GM18498 (cell line): Measurements from ENCODE around the gene ZNF19.

Experiments used
- ATAC-seq: cut with Tn5 transposase; IDR thresholded peaks from one replicate; pipeline ENCODE4 v1.9.1; 2021; ENCODE audit warnings: mild to moderate bottlenecking, moderate library complexity; ENCODE audit not compliant: unreplicated experiment

ZNF19 gene

GRCh38 chr16:71443714-71444113, 45.4 kb downstream of the ZNF19 start:
- ATAC-seq = no peak

- no peak for ATAC-seq
These were observed 47.1 kb downstream of the ZNF19 start, which contains the start of gene TLE7 for GRCh38 chr16:71442051-71442440. Gene TLE7 (minus strand): TSS chr16:71442054. CDS start chr16:71433324, 8,730 bp downstream.

GRCh38 chr16:71441348-71442050, 47.6 kb downstream of the ZNF19 start:
- no peak for ATAC-seq

GRCh38 chr16:71440669-71441347, 48.3 kb downstream of the ZNF19 start:
- ATAC-seq = no peak

GRCh38 chr16:71439523-71439922, 49.6 kb downstream of the ZNF19 start:
- ATAC-seq = no peak

- ATAC-seq = no peak
These were observed 52.7 kb downstream of the ZNF19 start for GRCh38 chr16:71436473-71436872.

GRCh38 chr16:71432906-71433305, 56.2 kb downstream of the ZNF19 start:
- no peak for ATAC-seq

- no peak for ATAC-seq
These were observed 57.1 kb downstream of the ZNF19 start for GRCh38 chr16:71431991-71432390.

GRCh38 chr16:71431176-71431575, 57.9 kb downstream of the ZNF19 start:
- no peak for ATAC-seq

- no peak for ATAC-seq
These were observed 58.4 kb downstream of the ZNF19 start for GRCh38 chr16:71430744-71431143.

- no peak for ATAC-seq
These were observed 59.5 kb downstream of the ZNF19 start for GRCh38 chr16:71429581-71429980.

- ATAC-seq = no peak
These were observed 60.2 kb downstream of the ZNF19 start for GRCh38 chr16:71428883-71429282.

GRCh38 chr16:71428385-71428784, 60.7 kb downstream of the ZNF19 start:
- no peak for ATAC-seq

GRCh38 chr16:71426880-71427615, 62.1 kb downstream of the ZNF19 start:
- no peak for ATAC-seq

GRCh38 chr16:71426069-71426879, 62.9 kb downstream of the ZNF19 start:
- ATAC-seq = peak; percentile 68

- no peak for ATAC-seq
These were observed 63.4 kb downstream of the ZNF19 start for GRCh38 chr16:71425746-71426068.

- ATAC-seq = no peak
These were observed 64.5 kb downstream of the ZNF19 start for GRCh38 chr16:71424626-71425025.

- no peak for ATAC-seq
These were observed 65.3 kb downstream of the ZNF19 start for GRCh38 chr16:71423865-71424264.
